ENCODE data around the gene C1orf35. TPM values are rescaled to one million over a fixed set of nuclear protein-coding genes. Genes with fewer than 3 reads are reported as not detected.
A peak's percentile ranks its signal among the peaks of the same experiment; 100 is the strongest.

Gene C1orf35
- total RNA-seq, 2 donors from 2014 or later, result 9.1 to 9.7 TPM

DNA sequence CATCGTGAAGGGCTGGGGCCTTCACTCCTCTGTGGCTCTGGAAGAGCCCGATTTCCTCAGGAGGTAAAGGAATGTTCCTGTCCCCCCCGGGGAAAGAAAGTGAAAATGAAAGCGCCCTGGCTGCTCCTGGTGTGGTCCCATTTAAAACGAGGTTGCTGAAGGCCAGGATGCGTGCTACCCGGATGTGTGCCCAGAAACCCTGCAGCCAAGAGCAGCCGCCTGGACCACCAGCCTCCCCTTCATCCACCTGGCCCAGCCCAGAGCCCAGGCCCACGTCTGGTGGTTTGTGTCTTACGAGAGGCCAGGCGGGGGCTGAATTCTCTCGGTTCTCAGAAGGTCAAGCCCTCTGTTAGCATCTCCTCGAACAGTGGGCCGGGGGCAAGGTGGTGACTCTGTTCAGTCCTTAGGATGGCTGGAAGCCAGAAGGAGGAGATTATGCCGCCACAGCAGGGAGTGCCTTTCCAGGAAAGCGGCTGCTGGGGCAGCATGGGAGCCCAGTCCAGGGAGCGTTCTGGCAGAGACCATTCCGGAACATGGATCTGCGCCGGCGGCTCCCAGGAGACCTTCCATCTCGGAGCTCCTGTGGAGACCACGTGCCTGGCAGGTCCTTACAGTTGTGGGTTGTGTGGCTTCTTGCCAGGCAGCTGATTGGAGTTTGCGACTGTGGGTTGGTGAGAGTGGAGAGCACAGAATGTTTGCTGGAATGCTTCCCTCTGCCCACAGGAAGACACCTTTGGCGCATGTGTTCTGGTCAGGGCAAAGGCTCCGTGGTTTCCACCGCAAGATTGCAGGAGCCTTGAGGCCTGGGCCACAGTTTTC is 38.3 kb upstream of the C1orf35 start:
- H3K36me3 ChIP-seq, result peaks cover 8% of the 10 kb centered on the region
- H3K27ac ChIP-seq, result peak overlapping the region; percentile 92 to 96
- H3K9me3 ChIP-seq, result no peaks in the 10 kb centered on the region
- H3K4me1 ChIP-seq (ENCODE audit: control insufficient read depth in 1 of 2, low read depth in 2 of 2), result peaks cover 37 to 42% of the 10 kb centered on the region in 2 donors
- peak overlapping the region; percentile 97 for H3K4me3 ChIP-seq
- no peak for DNase-seq (ENCODE audit: low spot score)
- no peak for ATAC-seq (ENCODE audit: insufficient number of reproducible peaks, low FRiP score, low read depth)
- TF ChIP-seq, protein P1, sequence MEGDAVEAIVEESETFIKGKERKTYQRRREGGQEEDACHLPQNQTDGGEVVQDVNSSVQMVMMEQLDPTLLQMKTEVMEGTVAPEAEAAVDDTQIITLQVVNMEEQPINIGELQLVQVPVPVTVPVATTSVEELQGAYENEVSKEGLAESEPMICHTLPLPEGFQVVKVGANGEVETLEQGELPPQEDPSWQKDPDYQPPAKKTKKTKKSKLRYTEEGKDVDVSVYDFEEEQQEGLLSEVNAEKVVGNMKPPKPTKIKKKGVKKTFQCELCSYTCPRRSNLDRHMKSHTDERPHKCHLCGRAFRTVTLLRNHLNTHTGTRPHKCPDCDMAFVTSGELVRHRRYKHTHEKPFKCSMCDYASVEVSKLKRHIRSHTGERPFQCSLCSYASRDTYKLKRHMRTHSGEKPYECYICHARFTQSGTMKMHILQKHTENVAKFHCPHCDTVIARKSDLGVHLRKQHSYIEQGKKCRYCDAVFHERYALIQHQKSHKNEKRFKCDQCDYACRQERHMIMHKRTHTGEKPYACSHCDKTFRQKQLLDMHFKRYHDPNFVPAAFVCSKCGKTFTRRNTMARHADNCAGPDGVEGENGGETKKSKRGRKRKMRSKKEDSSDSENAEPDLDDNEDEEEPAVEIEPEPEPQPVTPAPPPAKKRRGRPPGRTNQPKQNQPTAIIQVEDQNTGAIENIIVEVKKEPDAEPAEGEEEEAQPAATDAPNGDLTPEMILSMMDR (IDR thresholded peaks at IDR 0.05), result no peak
- H3K27me3 ChIP-seq (replicated peaks; ENCODE audit: insufficient read depth), result no peaks in the 10 kb centered on the region

DNA sequence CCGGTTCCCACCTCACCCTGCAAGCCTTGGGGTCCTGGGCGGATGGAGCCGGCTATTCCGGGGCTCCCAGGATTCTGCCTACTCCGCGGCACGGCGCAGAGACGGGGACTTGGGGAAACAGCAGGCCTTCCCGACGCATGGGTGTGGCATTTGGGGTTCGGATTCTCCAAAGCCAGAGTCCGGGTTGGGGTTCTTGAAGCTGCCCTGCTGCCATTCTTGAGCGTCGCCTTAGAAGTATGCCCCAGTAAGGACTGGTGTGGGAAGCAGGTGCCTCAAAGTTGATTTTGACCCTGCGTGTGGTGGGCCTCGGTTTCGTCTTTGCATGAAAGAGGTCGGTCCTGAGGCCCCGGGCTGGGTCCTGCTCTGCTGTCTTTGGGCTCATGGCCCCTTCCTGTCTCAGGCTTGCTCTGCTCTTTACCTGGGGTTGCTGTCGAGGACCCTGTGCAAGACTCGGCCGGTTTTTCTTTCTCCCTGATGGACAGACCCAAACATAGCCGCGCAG is 37.6 kb upstream of the C1orf35 start:
- H3K4me3 ChIP-seq, result peak overlapping the region; percentile 97
- peaks cover 37 to 42% of the 10 kb centered on the region in 2 donors for H3K4me1 ChIP-seq (ENCODE audit: control insufficient read depth in 1 of 2, low read depth in 2 of 2)
- no peaks in the 10 kb centered on the region for H3K9me3 ChIP-seq
- no peaks in the 10 kb centered on the region for H3K27me3 ChIP-seq (replicated peaks; ENCODE audit: insufficient read depth)
- ATAC-seq (ENCODE audit: insufficient number of reproducible peaks, low FRiP score, low read depth) (no peak), DNase-seq (ENCODE audit: low spot score) (no peak)
- TF ChIP-seq, protein P1 (IDR thresholded peaks at IDR 0.05), result no peak
- peak overlapping the region; percentile 92 to 96 for H3K27ac ChIP-seq
- H3K36me3 ChIP-seq, result peaks cover 5% of the 10 kb centered on the region

GRCh38 chr1:228139931-228140723 is 37.0 kb upstream of the C1orf35 start, which contains the start of gene GUK1:
Gene GUK1, plus strand, starts transcription at chr1:228140279. Its CDS starts 24 bp downstream, at chr1:228140303.
- no peaks in the 10 kb centered on the region for H3K27me3 ChIP-seq (replicated peaks; ENCODE audit: insufficient read depth)
- peaks cover 37 to 42% of the 10 kb centered on the region in 2 donors for H3K4me1 ChIP-seq (ENCODE audit: control insufficient read depth in 1 of 2, low read depth in 2 of 2)
- H3K36me3 ChIP-seq, result no peaks in the 10 kb centered on the region
- TF ChIP-seq, protein P1 (IDR thresholded peaks at IDR 0.05), result peak; percentile 25
- ATAC-seq (ENCODE audit: insufficient number of reproducible peaks, low FRiP score, low read depth), result peak; percentile 97
- peak within 1 kb of the TSS; percentile 97 for H3K4me3 ChIP-seq
- peak within 1 kb of the TSS; percentile 92 to 96 for H3K27ac ChIP-seq
- peak; percentile 100 for DNase-seq (ENCODE audit: low spot score)
- H3K9me3 ChIP-seq, result no peaks in the 10 kb centered on the region

- Histone ChIP-seq H3K4me1 (ENCODE audit: control insufficient read depth in 1 of 2, low read depth in 2 of 2) (peaks cover 33 to 39% of the 10 kb centered on the region in 2 donors), H3K27me3 (replicated peaks; ENCODE audit: insufficient read depth) (no peaks in the 10 kb centered on the region), H3K4me3 (peak overlapping the region; percentile 97), H3K9me3 (no peaks in the 10 kb centered on the region), H3K27ac (peak overlapping the region; percentile 92 to 96), H3K36me3 (no peaks in the 10 kb centered on the region)
- no peak for DNase-seq (ENCODE audit: low spot score)
- TF ChIP-seq, protein P1 (IDR thresholded peaks at IDR 0.05), result no peak
- ATAC-seq (ENCODE audit: insufficient number of reproducible peaks, low FRiP score, low read depth), result no peak
Measured at GRCh38 chr1:228139406-228139930, 36.3 kb upstream of the C1orf35 start.

All from thoracic aorta (tissue), 2 donors.